HepG2 (cell line): ENCODE data around the gene CCSER1. TPM values are rescaled to one million over a fixed set of nuclear protein-coding genes. Genes with fewer than 3 reads are reported as not detected.

ENCODE experiments used
- ATAC-seq: fragments of 200-7000 bp; cut with Tn5 transposase; 3 replicates; pipeline ENCODE4 v1.9.1; 2020; ENCODE audit warnings: mild to moderate bottlenecking, moderate library complexity
- BruUV-seq: library from RNA; stranded (reverse); fragments of 400-500 nt; replicated peaks from 2 replicates; lab custom pipeline; 2021; lab: Mats Ljungman, UMichigan
- CTCF ChIA-PET: fragments of 300-600 bp; formaldehyde crosslinking; extraction: SDS; loops from one replicate; lab custom pipeline; 2021; ENCODE audit warnings: low total read pairs, inconsistent platforms, low intra/inter-chr PET ratio; lab: Yijun Ruan, JAX
- POLR2A ChIA-PET: fragments of 350-600 bp; sonication (Branson Sonifier 250); formaldehyde crosslinking; loops from one replicate; lab custom pipeline; 2020; ENCODE audit warnings: antibody characterized with exemption, inconsistent platforms; lab: Yijun Ruan, JAX
- DNase-seq: peaks from one replicate; pipeline ENCODE4 v3.0.0-alpha.2; 2015; ENCODE audit warnings: low spot score
- FAIRE-seq: peaks from 3 replicates; lab custom pipeline; 2011; peaks lifted over from hg19 to GRCh38; lab: Jason Lieb, UNC
- H2AFZ ChIP-seq: one replicate; pipeline ENCODE4 v1.6.1; 2011; ENCODE audit warnings: low read length, inconsistent platforms
- H3K27ac ChIP-seq: fragments of 300-600 bp; 3 replicates; pipeline ENCODE4 v1.8.0; 2011; ENCODE audit warnings: mixed run types, mild to moderate bottlenecking, mixed read lengths, low read length, inconsistent platforms; ENCODE audit not compliant: insufficient read depth; ENCODE audit errors: extremely low read length
- H3K27me3 ChIP-seq, 2 experiments: fragments of 200-600 bp in 1 of 2; 2 replicates in 1 of 2; 3 replicates in 1 of 2; pipeline versions ENCODE4 v1.6.0 to v1.8.0; 2011; ENCODE audit warnings: low read length in 2 of 2, mild to moderate bottlenecking in 2 of 2, moderate library complexity in 2 of 2, inconsistent platforms in 1 of 2; ENCODE audit not compliant: insufficient read depth in 2 of 2, control insufficient read depth in 1 of 2
- H3K36me3 ChIP-seq, 2 experiments: fragments of 200-600 bp in 1 of 2; replicated peaks in 1 of 2; 2 replicates in 1 of 2; 3 replicates in 1 of 2; pipeline versions ENCODE4 v1.5.1 to v1.8.0; 2011; ENCODE audit warnings: low read length in 2 of 2, inconsistent platforms in 1 of 2; ENCODE audit not compliant: insufficient read depth in 2 of 2, control insufficient read depth in 1 of 2
- H3K4me1 ChIP-seq: 2 replicates; pipeline ENCODE4 v1.5.1; 2012; ENCODE audit warnings: low read length, inconsistent platforms; ENCODE audit not compliant: insufficient read depth
- H3K4me2 ChIP-seq: 2 replicates; pipeline ENCODE4 v1.6.0; 2011; ENCODE audit warnings: low read depth, low read length, inconsistent platforms
- H3K4me3 ChIP-seq, 3 experiments: fragments of 200-600 bp in 1 of 3; sonication (generic), shearing (Covaris generic) in 1 of 3; replicated peaks in 1 of 3; 2 replicates each; pipeline ENCODE4 v1.5.1; 2011 to 2016; ENCODE audit warnings: low read length in 3 of 3, inconsistent platforms in 2 of 3, low read depth in 2 of 3, mild to moderate bottlenecking in 2 of 3, control low read depth in 1 of 3, mixed read lengths in 1 of 3; ENCODE audit not compliant: insufficient read depth in 1 of 3
- H3K79me2 ChIP-seq: one replicate; pipeline ENCODE4 v1.6.1; 2011; ENCODE audit warnings: low read length, inconsistent platforms; ENCODE audit not compliant: insufficient read depth
- H3K9ac ChIP-seq: 2 replicates; pipeline ENCODE4 v1.6.0; 2011; ENCODE audit warnings: mild to moderate bottlenecking, low read depth, low read length, inconsistent platforms; ENCODE audit not compliant: insufficient read depth
- H3K9me3 ChIP-seq: 2 replicates; pipeline ENCODE4 v1.5.1; 2012; ENCODE audit warnings: mild to moderate bottlenecking, low read length
- H4K20me1 ChIP-seq: 2 replicates; pipeline ENCODE4 v1.6.0; 2011; ENCODE audit warnings: inconsistent platforms, mild to moderate bottlenecking, low read length, moderate library complexity; ENCODE audit not compliant: insufficient read depth
- AGO2 ChIP-seq: fragments of 200-400 bp; formaldehyde crosslinking; optimal IDR thresholded peaks from 2 replicates; pipeline ENCODE3; 2017; ENCODE audit warnings: mild to moderate bottlenecking, low read depth, low read length, moderate library complexity
- ATF1 ChIP-seq: IDR thresholded peaks from 2 replicates; pipeline ENCODE4 v1.6.1; 2016; ENCODE audit warnings: mild to moderate bottlenecking, control low read depth
- CENPX ChIP-seq: sonication (generic); formaldehyde crosslinking; IDR thresholded peaks from 2 replicates; pipeline ENCODE4 v1.9.0; 2021; ENCODE audit warnings: mild to moderate bottlenecking, missing genetic modification reagents, moderate library complexity
- HMGXB4 ChIP-seq, 2 experiments: sonication (generic) in 1 of 2; formaldehyde crosslinking in 1 of 2; IDR thresholded peaks; 2 replicates each; pipeline versions ENCODE4 v1.4.0 to v1.6.1; 2018 to 2020; ENCODE audit warnings: missing genetic modification reagents in 2 of 2, borderline replicate concordance in 1 of 2, low read depth in 1 of 2, mild to moderate bottlenecking in 1 of 2, missing biosample characterization in 1 of 2
- IKZF1 ChIP-seq: fragments of 450-650 bp; IDR thresholded peaks from 2 replicates; pipeline ENCODE4 v1.7.1; 2016
- JDP2 ChIP-seq: sonication (generic); formaldehyde crosslinking; IDR thresholded peaks from 2 replicates; pipeline ENCODE4 v1.8.1; 2022; ENCODE audit warnings: missing genetic modification reagents, borderline replicate concordance
- NR2F6 ChIP-seq, 2 experiments: IDR thresholded peaks; 2 replicates each; pipeline ENCODE4 v1.6.1; 2016; ENCODE audit warnings: antibody characterized with exemption in 1 of 2, mild to moderate bottlenecking in 1 of 2
- POGZ ChIP-seq: sonication (generic); formaldehyde crosslinking; IDR thresholded peaks from 2 replicates; pipeline ENCODE4 v1.4.0; 2020; ENCODE audit warnings: mild to moderate bottlenecking, missing genetic modification reagents
- RFX1 ChIP-seq: fragments of 450-650 bp; IDR thresholded peaks from 2 replicates; pipeline ENCODE4 v1.6.1; 2017
- RXRB ChIP-seq: IDR thresholded peaks from 2 replicates; pipeline ENCODE4 v1.6.1; 2016; ENCODE audit warnings: borderline replicate concordance, missing genetic modification reagents, missing compliant biosample characterization
- TOE1 ChIP-seq: sonication (generic); formaldehyde crosslinking; IDR thresholded peaks from 2 replicates; pipeline ENCODE4 v1.4.0; 2020; ENCODE audit warnings: mild to moderate bottlenecking, missing genetic modification reagents
- ZBTB3 ChIP-seq: sonication (generic); formaldehyde crosslinking; IDR thresholded peaks from 2 replicates; pipeline ENCODE4 v1.4.0; 2020; ENCODE audit warnings: low read depth, mild to moderate bottlenecking, moderate library complexity, missing genetic modification reagents, borderline replicate concordance
- ZBTB43 ChIP-seq: sonication (generic); formaldehyde crosslinking; conservative IDR thresholded peaks from 2 replicates; pipeline ENCODE4 v1.4.0; 2020; ENCODE audit warnings: missing genetic modification reagents
- ZBTB49 ChIP-seq: sonication (generic); formaldehyde crosslinking; IDR thresholded peaks from 2 replicates; pipeline ENCODE4 v1.4.0; 2020; ENCODE audit warnings: missing genetic modification reagents, borderline replicate concordance
- ZC3H4 ChIP-seq: sonication (generic); formaldehyde crosslinking; IDR thresholded peaks from 2 replicates; pipeline ENCODE4 v1.4.0; 2020; ENCODE audit warnings: missing genetic modification reagents, borderline replicate concordance
- ZNF101 ChIP-seq: sonication (generic); formaldehyde crosslinking; IDR thresholded peaks from 2 replicates; pipeline ENCODE4 v1.4.0; 2020; ENCODE audit warnings: mild to moderate bottlenecking, low read depth, missing genetic modification reagents, borderline replicate concordance
- ZNF207 ChIP-seq: fragments of 450-650 bp; IDR thresholded peaks from 2 replicates; pipeline ENCODE4 v1.6.1; 2016; ENCODE audit warnings: antibody characterized with exemption, borderline replicate concordance
- ZNF530 ChIP-seq: sonication (generic); formaldehyde crosslinking; IDR thresholded peaks from 2 replicates; pipeline ENCODE4 v1.5.0; 2020; ENCODE audit warnings: low read depth, mild to moderate bottlenecking, missing genetic modification reagents
- WGBS: methylation state at CpG from one replicate; pipeline ENCODE4 v1.1.6; 2017; ENCODE audit warnings: low lambda C conversion rate; 5-methylcytosine and 5-hydroxymethylcytosine counted together
- in situ Hi-C: cut with HindIII; loops from 2 replicates; pipeline ENCODE4 v1.10.0; 2017; ENCODE audit warnings: low pct_unique_long_range_greater_than_20kb; ENCODE audit not compliant: extremely low pct_ligation_motif_present
- intact Hi-C: fragments of 100-400 bp; cut with micrococcal nuclease; formaldehyde crosslinking; loops from one replicate; pipeline ENCODE4 v1.10.0; 2022; ENCODE audit not compliant: unreplicated experiment
- polyA plus RNA-seq, 8 experiments: library from polyadenylated mRNA; depleted of rRNA in 3 of 8; stranded (reverse) in 7 of 8; unstranded in 1 of 8; fragments of >200 nt; fragmentation: Illumina TruSeq in 4 of 8; extraction: Trizol in 4 of 8; gene quantifications; 2 replicates each; pipeline versions ENCODE4 v1.2.1 to v1.2.3, GENCODE V29; 2011 to 2016; ENCODE audit warnings: low read depth in 4 of 8, missing spikeins in 1 of 8, mixed read lengths in 1 of 8; ENCODE audit not compliant: insufficient read depth in 1 of 8
- total RNA-seq, 5 experiments: library from RNA; depleted of rRNA; stranded (reverse); fragments of >200 nt; fragmentation: Illumina TruSeq; extraction: Trizol; gene quantifications; 2 replicates each; pipeline ENCODE4 v1.2.3, GENCODE V29; 2016; ENCODE audit warnings: low read depth in 1 of 5

The CCSER1 gene
- total and polyA plus RNA-seq, 2 of the 13 experiments (the other 11 are each of a cell fraction or from before 2014, with no cell fraction given): not detected

GRCh38 chr4:91448668-91449330 lies 1321.6 kb downstream of the CCSER1 start:
- H4K20me1 ChIP-seq: no peaks in the 10 kb centered on the region
- in situ Hi-C loops: no loop called here
- H3K79me2 ChIP-seq: no peaks in the 10 kb centered on the region
- ChIA-PET POLR2A (no interaction called here), CTCF (no interaction called here)
- no peak overlapping the region for H2AFZ ChIP-seq
- no peaks in the 10 kb centered on the region for H3K9me3 ChIP-seq
- ATAC-seq: no peak
- H3K4me3 ChIP-seq: no peak overlapping the region
- no peak overlapping the region for H3K27ac ChIP-seq
- TF ChIP-seq HMGXB4 (CRISPR knock-in tag; IDR thresholded peaks at IDR 0.05; ENCODE audit: borderline replicate concordance in 1 of 2, low read depth in 1 of 2) (no peak), ATF1 (no peak), CENPX (CRISPR knock-in tag) (no peak), ZNF530 (CRISPR knock-in tag) (no peak), NR2F6 (IDR thresholded peaks at IDR 0.05) (no peak), NR2F6 (CRISPR knock-in tag; IDR thresholded peaks at IDR 0.05) (no peak), RXRB (CRISPR knock-in tag) (no peak), RFX1 (no peak), TOE1 (CRISPR knock-in tag) (no peak), ZC3H4 (no peak), POGZ (no peak), ZBTB3 (CRISPR knock-in tag) (no peak), ZBTB43 (CRISPR knock-in tag) (no peak), ZBTB49 (CRISPR knock-in tag) (no peak), AGO2 (no peak), JDP2 (no peak), ZNF101 (no peak), IKZF1 (no peak), ZNF207 (no peak)
- no peaks in the 10 kb centered on the region for H3K36me3 ChIP-seq
- no peak for FAIRE-seq
- no peaks in the 10 kb centered on the region for H3K4me1 ChIP-seq
- H3K27me3 ChIP-seq: no peaks in the 10 kb centered on the region
- DNase-seq: no peak
- no TSS peak for BruUV-seq
- H3K4me2 ChIP-seq: no peak overlapping the region
- no peak overlapping the region for H3K9ac ChIP-seq
- intact Hi-C loops: no loop called here
- WGBS: 4% methylated on average over 2 of the region's 2 CpGs
